ENCODE results near the gene UNC93A.
"Not testable (repeated sequence)": the region's sequence is repeated elsewhere in the genome, so short reads cannot be mapped to it uniquely, and the experiment has no call there.

Gene UNC93A

DNA sequence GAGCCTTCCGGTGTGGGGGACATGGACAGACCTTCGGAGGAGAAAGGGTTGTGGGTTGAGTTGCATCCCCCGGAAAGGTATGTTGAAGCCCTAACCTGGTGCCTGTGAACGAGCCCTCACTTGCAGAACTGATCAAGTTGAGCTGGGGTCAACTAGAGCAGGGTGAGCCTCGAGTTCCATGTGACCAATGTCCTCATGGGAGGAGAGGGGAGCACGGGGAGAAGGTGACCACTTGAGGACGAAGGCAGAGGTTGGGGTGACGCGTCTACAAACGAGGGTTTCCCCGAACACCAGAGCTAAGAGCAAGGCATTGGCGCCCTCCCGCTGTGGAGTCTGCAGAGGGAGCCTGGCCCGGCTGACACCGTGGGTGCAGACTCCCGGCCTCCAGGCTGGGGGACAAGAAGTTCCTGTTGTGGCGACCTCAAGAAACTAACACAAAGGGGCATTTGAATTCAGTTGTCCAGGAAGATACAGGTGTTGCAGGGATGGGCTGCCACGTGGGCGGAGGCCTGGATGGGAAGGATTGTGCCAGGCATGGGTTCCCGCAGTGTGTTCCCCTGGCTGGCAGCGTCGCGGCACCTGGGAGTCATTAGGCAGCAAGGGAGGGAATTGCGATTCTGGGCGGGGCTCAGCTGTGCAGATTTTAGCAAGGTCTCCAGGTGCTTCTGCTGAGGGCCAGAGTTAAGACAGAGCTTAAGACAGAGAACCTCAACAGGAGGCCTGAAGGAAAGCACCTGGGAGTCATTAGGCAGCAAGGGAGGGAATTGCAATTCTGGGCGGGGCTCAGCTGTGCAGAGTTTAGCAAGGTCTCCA lies 20.4 kb upstream of the UNC93A start:
- no peak for DNase-seq

DNA sequence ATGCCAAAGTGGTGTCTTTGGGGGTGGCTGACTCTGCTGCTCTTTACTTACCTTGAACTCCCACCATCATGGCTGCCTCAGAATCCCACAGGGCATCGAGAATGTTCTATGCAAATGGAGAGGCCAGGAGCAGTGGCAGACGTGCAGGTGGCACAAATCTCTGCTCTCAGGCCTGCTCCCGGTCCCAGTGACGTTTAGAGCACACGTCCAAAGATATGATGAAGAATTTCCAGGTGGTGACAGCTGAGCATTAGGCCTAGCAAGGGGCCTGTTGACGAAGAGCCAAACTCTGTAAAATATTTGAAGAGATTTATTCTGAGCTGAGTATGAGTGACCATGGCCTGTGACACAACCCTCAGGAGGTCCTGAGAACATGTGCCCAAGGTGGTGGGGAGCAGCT lies 19.0 kb upstream of the UNC93A start:
- no peak for DNase-seq

DNA sequence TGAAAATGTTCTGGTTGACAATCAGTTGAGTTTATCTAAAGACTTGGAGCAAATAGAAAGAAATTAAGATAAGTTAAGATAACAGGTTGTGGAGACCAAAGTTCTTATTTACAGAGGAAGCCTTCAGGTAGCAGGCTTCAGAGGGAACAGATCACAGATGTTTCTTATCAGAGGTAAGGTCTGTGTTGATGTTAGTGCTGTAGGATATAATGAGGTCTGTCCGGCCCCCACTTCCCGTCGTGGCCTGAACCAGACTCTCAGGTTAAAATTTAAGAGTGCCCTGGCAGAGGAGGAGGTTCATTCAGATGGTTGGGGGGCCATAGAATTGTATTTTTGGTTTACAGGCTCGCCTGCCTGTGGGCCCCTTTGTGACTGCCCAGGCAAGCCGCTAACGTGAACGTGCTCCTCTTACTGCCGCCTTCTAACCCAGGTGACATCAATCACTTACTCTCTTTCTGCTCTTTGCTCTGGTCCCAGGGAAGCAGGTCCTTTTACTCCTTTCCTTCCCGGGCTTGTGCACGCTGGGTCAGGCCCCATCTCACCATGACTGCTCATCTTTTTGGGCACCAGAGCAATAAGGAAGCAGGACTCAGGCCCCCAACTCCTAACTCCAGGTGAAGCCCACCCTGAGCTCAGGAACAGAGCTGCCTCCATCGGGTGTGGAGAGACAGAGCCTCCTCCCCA lies 18.3 kb upstream of the UNC93A start:
- DNase-seq: no peak

DNA sequence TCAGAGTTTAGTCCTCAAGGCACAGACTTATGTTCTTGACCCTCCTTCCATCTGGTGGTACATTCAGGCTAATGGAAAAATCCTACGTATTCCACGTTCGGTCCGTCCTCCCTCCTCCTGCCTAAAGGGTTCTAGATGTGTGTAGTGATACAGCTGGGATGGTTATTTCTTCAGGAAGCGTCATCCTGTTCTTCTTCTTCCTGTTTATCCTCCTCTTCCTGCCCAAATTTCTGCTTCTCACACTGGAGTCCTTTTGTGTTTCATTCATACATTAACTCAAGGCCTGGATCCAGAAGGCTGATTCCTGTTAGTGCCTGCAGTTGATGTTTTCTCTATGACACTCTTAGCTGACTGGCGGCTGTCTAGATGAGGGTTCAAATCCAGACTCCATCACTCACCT lies 16.8 kb upstream of the UNC93A start:
- no peak for DNase-seq

DNA sequence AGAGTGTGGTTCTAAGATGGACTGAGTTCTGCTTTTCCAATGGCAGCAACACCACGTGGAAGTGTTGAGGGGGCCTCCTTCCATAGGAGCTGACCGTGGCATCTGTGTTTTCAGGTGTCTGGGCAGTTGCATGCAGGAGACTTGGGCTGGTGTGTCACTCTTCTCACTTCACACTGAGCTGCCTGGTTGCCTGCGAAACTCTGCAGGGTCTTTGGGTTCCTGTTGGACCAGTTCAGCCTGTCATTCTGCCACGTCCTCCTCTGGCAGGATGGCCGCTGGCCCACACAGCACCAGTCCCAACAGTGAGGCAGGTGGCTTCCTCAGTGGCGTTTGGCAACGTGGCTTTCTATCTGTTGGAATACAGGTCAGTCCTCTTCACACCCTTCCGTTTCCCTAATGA lies 16.1 kb upstream of the UNC93A start:
- no peak for DNase-seq

DNA sequence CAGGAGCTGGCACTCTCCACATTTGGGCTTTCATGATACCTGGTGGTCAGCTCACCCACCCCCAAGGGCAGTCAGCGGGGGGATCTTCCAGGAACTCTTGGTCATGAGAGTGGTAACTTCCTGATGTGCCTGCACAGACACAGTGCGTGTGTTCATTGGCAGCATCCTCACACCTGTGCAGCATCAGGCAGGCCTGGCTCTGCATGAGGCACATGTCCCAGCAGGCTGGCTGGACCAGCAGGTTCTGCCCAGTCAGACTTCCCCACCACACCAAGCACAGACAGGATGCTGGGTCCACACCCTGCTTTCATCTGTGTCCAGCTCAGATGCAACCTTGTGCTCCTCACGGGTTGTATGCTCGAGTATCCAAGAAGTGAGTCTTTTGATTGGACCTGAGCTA lies 15.7 kb upstream of the UNC93A start:
- DNase-seq: no peak

DNA sequence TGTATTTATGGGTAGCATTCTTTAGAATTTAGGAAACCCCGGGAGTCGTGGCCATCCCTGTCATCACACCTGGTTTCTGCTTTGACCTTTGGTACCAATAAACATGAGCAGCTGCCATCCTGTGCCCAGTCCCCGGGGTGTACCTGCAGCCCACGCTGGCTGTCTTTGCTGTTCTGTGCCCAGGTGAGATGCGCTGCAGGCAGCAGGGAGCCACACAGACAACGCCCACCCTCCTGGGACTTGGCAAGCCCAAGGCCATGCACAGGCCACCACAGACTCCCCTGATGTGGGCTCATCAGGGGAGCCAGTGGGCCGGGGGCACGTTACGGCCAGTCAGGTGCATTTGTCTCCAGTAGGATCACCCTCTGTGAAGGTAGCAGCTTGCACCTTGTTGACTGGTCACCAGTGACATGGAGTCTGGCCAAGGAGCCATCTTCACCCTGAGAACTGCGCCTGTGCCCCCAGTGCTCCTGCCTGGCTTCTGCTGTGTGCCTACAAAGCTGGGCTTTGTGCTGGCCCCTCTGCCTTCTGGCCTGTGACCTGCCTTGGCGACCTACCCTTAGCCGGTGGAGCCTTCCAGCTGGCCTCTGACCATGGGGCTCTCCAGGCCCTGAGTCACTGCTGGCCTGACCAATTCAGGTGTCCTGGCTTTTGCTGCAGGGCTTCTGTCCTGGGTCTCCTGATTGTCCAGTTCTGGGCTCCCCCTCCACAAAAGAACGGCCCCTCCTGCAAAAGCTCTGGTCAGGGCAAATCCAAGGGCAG lies 14.2 kb upstream of the UNC93A start:
- no peak for DNase-seq

DNA sequence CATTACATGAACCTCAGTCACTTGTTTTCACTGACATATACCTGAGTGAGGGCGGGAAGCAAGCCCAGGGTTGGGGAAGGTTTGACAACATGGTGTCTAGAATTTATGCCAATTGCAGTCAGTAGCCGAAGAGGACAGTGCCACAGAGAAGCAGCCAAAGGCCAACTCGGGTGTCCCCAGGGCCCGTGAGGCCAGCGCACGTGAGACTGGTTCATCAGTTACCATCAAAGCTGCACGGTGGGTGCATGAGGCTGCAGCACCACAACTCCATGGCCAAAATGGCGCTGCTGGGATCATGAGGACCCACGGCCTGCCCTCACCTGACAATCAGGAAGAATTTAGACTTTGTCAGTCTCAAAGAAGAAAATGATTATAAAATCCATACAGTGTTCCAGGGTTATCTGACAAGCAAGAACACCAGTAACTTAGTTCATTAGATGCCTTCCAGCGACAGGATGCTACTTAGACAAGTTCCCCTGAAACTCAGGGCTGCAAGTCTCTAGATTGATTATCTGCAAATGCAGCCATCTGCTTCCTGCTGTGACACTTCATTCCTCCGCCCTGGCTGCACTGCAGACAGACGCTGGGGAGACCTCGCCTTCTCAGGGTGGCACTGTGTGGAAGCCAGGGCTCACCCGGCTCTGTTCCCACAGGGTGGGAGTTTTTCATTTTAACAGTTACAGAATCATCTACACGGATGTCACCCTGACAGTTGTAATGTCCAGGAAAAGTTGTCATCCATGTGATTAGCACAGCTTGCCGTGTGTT lies 12.8 kb upstream of the UNC93A start:
- DNase-seq: not testable (repeated sequence)

DNA sequence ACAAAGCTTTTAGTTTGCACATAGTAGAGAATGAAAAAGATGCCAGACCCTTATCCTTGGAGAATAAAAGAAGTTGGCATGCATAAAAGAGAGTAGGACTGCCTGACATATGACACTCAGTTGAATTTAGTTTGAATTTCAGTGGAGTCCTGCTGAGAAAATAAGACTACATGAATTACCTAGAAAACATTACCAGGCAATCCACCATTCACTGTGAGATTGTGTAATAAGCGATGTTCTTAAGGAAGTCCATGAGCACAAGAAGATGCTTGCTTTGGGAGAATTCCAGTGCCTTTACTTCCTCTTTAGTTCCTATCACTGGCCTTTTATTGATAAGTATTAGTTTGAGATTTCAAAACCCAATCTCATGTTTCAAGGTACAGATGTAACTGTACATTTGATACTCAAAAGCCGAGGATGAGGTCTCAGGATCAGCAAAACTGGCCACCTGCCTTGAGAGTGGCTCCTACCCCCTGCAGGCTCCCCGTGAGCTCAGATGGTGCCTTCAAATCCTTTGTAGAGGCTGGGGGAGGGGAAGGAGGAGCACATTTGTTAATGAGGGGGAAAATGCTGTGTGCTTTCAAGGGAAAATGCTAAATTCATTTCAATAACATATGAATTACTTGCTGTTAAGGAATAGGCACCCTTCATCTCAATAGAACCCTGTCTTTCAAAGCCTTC lies 11.2 kb upstream of the UNC93A start:
- no peak for DNase-seq

DNA sequence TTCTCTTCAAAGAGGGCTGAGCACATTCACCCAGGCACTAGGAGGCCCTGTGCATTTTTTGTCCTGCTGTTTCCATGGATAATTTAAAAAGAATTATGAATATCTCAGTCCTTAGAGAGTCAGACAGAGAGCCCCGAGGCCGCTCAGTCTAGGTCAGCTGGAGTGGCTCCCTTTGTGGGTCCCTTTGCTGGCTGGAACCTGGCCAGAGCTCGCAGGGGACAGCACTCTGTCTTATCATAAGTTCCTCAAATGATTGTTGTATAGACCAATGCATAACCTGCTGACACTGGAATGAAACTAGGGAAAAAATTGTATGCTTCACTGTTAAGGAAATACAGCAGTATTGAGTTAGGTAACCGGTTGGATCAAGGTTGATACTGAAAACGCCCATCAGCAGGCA lies 10.6 kb upstream of the UNC93A start:
- DNase-seq: not testable (repeated sequence)

DNA sequence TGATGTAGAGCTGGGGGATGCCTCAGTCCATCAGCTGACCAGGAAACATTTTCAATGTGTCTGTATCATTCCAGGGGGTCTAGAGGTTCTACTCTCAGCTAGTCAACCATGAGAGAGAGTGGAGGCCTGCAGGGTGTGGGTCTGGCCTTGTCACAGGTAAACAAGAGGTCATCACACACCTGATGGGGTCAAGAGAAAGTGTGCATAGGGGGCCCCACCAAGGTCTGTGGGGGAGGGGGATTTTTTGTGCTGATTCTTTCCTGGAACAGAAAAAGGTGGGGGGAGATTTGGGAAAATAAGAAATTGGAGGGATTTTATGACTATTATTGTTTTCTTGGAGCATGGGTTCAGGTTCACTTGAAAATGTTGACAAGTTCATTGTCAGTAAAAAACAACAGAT lies 8.9 kb upstream of the UNC93A start:
- no peak for DNase-seq

DNA sequence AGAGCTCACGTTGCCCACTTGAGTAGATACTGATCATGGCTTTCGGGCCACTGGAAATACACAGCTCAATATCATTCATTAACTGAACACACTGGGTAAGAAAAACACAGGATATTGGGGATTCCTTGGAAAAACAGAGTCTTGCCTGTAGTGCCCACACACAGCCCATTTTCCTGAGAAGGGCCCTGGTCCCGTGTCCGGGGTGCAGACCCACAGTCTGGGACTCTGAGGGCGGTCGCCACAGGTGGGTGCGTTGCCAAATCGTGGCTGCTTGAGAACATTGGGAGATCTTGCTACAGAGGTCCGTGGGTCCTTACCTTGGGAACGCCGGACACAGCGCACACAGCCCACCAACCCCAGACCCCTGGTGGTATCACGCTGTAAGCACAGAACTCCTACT lies 6.5 kb upstream of the UNC93A start:
- DNase-seq: not testable (repeated sequence)

DNA sequence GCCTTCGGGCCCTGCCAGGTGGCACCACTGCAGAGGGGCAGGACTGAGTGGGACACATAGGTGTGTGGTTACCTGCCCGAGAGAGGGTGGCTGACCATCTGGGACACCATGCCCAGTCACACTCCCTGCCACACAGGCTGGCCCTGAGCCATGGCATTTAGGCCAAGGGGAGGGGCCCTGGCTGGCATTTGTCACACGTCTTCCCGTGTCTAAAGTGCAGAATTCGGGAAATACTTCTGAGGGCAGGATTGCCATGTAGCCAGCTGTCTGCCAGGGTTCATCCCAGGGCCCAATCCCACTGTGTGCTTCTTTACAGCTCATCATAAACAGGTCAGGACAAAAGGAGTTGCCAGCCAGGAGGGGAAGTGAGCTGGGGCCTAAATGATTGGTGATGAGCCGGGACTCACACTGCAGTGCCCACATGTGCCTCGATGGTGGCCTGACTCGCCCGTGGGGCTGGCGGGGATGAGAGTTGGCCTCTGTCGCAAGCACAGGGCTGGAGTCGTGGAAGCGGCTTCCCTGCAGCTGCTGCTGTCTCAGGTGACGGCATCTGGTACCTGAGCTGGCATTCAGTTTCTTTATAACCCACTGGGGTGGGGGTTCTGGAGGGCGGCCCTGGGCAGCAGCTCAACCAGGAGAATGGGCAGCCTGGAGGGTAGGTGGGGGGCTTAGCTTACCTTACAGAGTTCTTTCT lies 5.9 kb upstream of the UNC93A start:
- no peak for DNase-seq

DNA sequence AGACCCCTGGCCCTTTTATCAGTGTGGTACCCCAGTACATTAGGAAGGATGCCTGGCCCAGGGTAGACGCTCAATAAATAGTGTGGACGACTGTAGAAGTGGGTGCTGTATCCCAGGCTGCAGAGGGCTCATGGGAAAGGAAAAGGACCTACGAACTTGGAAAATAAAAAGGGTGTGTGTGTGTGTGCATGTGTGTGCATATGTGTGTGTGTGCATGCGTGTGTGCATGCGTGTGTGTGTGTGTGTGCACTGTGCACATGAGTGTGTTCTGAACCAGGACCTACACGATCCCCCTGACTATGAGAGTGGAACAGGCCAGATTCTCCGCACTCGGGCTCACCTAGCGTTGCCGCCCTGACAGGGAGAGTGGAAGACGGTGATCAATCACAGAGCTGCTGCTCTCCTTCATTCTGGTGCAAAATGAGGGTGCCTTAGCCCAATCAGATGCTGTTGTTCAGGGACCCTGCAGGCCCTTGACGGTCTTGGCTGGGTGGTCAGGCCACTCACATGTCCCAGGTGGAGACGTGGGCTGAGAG lies 3.5 kb upstream of the UNC93A start:
- DNase-seq: no peak

DNA sequence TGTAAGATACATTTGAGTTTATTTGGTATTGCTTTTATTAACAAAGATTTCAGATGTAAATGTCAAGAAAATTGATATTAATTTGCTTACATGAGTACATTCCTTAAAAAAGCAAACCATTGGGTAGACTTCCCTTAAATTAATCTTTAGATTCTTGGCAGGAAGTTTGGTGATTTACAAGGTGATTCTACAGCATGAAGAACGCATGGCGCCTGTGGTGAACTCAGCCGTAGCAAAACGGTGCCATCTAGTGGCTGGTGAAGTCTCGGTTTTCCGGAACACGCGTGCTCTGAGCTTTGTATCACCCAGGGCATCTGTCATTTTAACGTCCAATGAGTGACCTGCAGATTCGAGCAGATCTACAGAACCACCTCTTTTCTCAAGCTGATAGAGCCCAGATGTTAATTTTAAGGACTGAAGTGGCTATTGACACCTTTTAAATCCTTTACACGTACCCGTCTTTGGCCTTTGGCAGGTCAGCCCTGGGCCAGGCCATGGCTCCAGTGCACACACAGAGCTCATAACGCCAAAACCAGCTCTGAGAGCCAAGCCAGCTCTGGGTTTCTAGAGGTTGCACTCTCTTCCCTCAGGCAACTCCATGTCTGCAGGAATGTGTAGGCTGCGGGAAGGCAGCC lies 2.4 kb upstream of the UNC93A start:
- peak in 9 of 56 donors; percentile 3 to 47 (median 16) for DNase-seq

DNA sequence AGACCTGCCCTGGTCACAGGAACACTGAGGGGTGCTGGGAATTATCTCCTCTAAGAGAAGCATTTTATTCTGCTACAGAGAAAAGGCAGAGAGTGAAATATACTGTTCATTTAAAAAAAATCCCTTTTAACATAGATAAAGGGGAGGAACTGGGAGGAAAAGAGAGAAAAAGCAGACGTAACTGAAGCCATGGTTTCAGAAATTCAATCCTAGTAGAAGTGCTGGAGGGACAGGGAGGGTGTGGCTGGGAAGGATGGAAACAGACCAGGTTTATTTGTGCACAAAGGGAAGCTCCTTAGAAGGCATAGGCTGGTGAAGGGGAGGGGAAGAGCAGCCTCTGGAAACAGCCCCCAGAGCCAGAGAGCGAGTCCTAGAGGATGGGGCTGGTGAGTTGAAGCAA lies 1.8 kb upstream of the UNC93A start:
- DNase-seq: not testable (repeated sequence)

DNA sequence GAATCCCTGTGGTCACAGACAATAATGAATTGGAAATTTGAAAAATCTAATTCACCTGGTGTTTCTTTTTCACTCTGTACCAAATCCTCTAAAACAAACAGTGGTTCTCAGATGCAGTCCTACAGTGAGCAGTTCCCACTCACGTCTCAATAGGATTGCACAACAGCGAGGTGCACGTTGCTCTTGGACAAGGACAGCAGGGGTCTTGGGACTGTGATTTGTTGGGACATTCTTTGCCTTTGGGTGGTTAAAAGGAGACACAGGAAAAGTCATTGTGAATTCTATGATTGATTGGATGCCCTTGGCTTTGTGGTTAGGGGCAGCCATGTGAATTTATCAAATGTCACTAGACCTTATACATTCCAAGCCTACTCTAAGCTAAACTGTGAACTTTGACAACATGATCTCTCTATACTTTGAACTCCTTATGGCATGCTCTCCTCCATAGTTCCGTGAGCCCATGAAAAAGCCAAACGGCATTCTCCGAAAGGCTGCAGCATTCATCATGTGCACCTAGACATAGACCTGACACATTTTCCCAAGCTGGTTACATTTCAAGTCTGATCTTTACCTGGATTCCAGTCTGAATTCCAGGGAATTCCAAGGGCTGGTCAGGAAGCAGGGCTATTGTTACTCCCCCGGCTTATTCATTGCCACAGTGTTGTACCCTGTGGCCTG lies 647 bp downstream of the UNC93A start:
- no peak for DNase-seq

DNA sequence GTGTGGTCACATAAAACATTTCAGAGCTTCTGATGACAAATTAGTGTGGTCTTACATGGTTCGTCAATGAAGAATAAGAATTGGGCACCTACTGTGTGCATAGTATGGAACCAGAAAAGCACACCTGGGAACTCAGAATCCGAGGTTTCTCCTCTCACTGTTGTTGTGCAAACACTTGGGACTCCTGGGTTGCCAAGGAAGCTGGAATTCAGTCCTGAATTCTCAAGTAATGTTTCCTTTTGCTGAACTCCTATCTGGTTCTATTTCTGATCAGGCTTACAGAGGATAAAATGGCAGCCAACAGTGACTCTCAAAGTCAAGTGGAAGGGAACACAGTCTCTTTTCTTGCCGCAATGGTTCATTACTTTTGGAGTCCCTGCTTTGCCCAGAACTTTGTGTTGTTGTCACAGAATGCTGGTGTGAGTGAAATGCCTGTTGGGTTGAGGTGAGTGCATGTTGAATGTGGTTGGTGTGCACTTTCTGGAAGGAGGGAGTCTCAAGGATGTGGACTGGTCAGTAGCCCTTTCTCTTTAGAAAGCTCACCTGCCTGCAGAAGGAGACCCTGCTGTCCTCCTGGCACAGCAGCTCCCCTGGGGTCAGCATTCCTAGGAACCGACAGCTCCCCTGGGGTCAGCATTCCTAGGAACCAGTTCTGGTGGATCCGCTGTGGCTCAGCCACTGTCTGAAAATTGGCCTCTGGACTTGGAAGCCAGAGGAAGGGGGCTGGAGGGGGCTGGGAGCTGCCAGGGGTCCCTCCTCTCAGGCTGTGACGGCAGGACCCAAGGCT lies 1.4 kb downstream of the UNC93A start:
- no peak for DNase-seq

Measured in amygdala (tissue), 56 donors.